ENCODE data around the gene GFI1B. TPM values are rescaled to one million over a fixed set of nuclear protein-coding genes. Genes with fewer than 3 reads are reported as not detected.

GFI1B gene
- total RNA-seq, 1 experiment from 2014 or later, result 0.79 TPM

DNA sequence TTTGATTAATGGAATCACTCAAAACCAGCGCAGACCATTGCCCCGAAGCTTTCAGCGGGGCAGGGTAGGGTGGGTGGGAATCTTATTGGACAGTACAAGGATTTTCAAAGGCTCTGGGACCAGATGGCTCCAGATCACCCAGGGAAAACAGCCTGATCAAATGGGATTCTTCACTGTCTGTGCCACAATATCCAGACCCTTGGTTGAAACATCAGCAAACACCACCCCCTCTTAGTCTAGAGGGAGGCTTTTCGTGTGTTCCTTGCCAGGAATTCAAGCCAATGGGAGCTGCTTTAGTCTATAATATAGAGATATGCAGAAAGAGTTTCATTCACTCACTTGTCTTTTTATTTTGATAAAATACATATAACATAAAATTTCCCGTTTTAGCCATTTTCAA, 1.7 kb downstream of the GFI1B start:
- H3K27me3 ChIP-seq (replicated peaks; ENCODE audit: control insufficient read depth, insufficient read depth, low read length), result no peaks in the 10 kb centered on the region
- H3K9me3 Mint-ChIP-seq (ENCODE audit: unreplicated experiment), result no peaks in the 10 kb centered on the region
- H3K4me3 Mint-ChIP-seq (ENCODE audit: unreplicated experiment), result no peak overlapping the region
- no peak for DNase-seq
- no peaks in the 10 kb centered on the region for H3K36me3 ChIP-seq (ENCODE audit: control insufficient read depth, insufficient read depth, low read length)
- TF ChIP-seq, protein P1, sequence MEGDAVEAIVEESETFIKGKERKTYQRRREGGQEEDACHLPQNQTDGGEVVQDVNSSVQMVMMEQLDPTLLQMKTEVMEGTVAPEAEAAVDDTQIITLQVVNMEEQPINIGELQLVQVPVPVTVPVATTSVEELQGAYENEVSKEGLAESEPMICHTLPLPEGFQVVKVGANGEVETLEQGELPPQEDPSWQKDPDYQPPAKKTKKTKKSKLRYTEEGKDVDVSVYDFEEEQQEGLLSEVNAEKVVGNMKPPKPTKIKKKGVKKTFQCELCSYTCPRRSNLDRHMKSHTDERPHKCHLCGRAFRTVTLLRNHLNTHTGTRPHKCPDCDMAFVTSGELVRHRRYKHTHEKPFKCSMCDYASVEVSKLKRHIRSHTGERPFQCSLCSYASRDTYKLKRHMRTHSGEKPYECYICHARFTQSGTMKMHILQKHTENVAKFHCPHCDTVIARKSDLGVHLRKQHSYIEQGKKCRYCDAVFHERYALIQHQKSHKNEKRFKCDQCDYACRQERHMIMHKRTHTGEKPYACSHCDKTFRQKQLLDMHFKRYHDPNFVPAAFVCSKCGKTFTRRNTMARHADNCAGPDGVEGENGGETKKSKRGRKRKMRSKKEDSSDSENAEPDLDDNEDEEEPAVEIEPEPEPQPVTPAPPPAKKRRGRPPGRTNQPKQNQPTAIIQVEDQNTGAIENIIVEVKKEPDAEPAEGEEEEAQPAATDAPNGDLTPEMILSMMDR (IDR thresholded peaks at IDR 0.05; ENCODE audit: insufficient read depth in 1 of 2, low read depth in 1 of 2, low read length in 1 of 2, severe bottlenecking in 1 of 2, unreplicated experiment in 1 of 2), result no peak
- BruUV-seq (replicated peaks), result no TSS peak
- peaks cover 14% of the 10 kb centered on the region for H3K4me1 Mint-ChIP-seq (ENCODE audit: low read depth, unreplicated experiment)
- no peaks in the 10 kb centered on the region for H3K9me3 ChIP-seq
- peaks cover 3% of the 10 kb centered on the region for H3K27me3 Mint-ChIP-seq (ENCODE audit: insufficient read depth, unreplicated experiment)
- H3K27ac Mint-ChIP-seq (ENCODE audit: unreplicated experiment), result no peak overlapping the region
- H3K4me3 ChIP-seq (ENCODE audit: low read depth, low read length), result no peak overlapping the region
- H3K36me3 Mint-ChIP-seq (ENCODE audit: insufficient read depth, unreplicated experiment), result no peaks in the 10 kb centered on the region
- CTCF ChIA-PET, result no interaction called here
- POLR2A ChIA-PET, result no interaction called here
- intact Hi-C loops (cut with micrococcal nuclease; ENCODE audit: unreplicated experiment), result no loop called here
- H3K4me1 ChIP-seq, result peaks cover 23% of the 10 kb centered on the region

- peak overlapping the region; percentile 40 for H3K4me3 Mint-ChIP-seq (ENCODE audit: unreplicated experiment)
- peaks cover 14% of the 10 kb centered on the region for H3K4me1 Mint-ChIP-seq (ENCODE audit: low read depth, unreplicated experiment)
- peaks cover 19% of the 10 kb centered on the region for H3K4me1 ChIP-seq
- H3K36me3 ChIP-seq (ENCODE audit: control insufficient read depth, insufficient read depth, low read length), result no peaks in the 10 kb centered on the region
- H3K9me3 ChIP-seq, result no peaks in the 10 kb centered on the region
- DNase-seq, result no peak
- intact Hi-C loops (cut with micrococcal nuclease; ENCODE audit: unreplicated experiment), result no loop called here
- H3K27me3 Mint-ChIP-seq (ENCODE audit: insufficient read depth, unreplicated experiment), result peaks cover 3% of the 10 kb centered on the region
- ChIA-PET POLR2A (interaction anchor here (0.7 kb wide), 2 partner anchors 38 to 48 kb away, joined by 8 to 13 read pairs; partner anchors contain the start of gene GTF3C5), CTCF (interaction anchor here (0.6 to 0.8 kb wide), 2 partner anchors 10 to 40 kb away, joined by 3 to 5 read pairs; no protein-coding TSS in a partner anchor)
- no peak overlapping the region for H3K4me3 ChIP-seq (ENCODE audit: low read depth, low read length)
- TF ChIP-seq, protein P1 (IDR thresholded peaks at IDR 0.05; ENCODE audit: insufficient read depth in 1 of 2, low read depth in 1 of 2, low read length in 1 of 2, severe bottlenecking in 1 of 2, unreplicated experiment in 1 of 2), result no peak
- H3K9me3 Mint-ChIP-seq (ENCODE audit: unreplicated experiment), result no peaks in the 10 kb centered on the region
- H3K27me3 ChIP-seq (replicated peaks; ENCODE audit: control insufficient read depth, insufficient read depth, low read length), result no peaks in the 10 kb centered on the region
- no TSS peak for BruUV-seq (replicated peaks)
- no peak overlapping the region for H3K27ac Mint-ChIP-seq (ENCODE audit: unreplicated experiment)
- no peaks in the 10 kb centered on the region for H3K36me3 Mint-ChIP-seq (ENCODE audit: insufficient read depth, unreplicated experiment)
Measured at GRCh38 chr9:132982458-132982857, 4.0 kb downstream of the GFI1B start.

DNA sequence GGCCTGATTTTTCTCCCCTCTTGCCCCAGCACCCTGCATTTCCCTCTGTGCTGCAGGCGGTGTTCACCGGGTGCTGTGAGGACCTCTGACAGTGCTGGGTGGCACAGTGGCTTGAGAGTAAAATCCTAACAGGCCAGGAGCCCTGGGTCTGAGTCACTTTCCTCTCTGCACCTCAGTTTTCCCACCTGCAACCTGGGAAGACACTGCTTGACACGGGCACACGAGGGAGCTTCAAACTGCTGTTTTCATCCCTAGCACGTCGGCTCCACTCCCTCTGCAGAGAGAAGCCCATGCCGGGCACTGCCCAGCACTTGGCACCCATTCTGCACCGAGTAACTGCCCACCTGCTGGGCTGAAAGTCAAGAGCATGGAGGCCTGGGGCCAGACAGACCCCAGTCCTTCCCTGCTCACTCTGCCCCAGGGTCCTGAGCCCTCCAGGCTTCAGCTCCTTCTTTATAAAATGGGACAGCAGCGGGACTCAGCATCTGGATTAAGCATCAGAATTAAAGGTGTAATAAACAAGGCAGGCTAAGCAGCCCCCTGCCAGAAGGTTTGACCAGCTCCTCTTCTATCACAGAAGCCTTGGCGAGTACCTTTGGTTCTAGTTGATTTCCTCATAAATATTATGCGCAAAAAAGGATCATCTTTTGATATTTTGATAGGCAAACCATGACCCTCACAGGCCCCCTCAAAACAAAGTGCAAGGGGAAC, 5.2 kb downstream of the GFI1B start:
- BruUV-seq (replicated peaks), result no TSS peak
- Histone ChIP-seq H3K4me1 (peaks cover 11% of the 10 kb centered on the region), H3K36me3 (ENCODE audit: control insufficient read depth, insufficient read depth, low read length) (no peaks in the 10 kb centered on the region), H3K4me3 (ENCODE audit: low read depth, low read length) (no peak overlapping the region), H3K27me3 (replicated peaks; ENCODE audit: control insufficient read depth, insufficient read depth, low read length) (no peaks in the 10 kb centered on the region), H3K9me3 (no peaks in the 10 kb centered on the region)
- Mint-ChIP-seq H3K9me3 (ENCODE audit: unreplicated experiment) (no peaks in the 10 kb centered on the region), H3K27ac (ENCODE audit: unreplicated experiment) (no peak overlapping the region), H3K27me3 (ENCODE audit: insufficient read depth, unreplicated experiment) (peaks cover 3% of the 10 kb centered on the region), H3K4me1 (ENCODE audit: low read depth, unreplicated experiment) (peaks cover 7% of the 10 kb centered on the region), H3K4me3 (ENCODE audit: unreplicated experiment) (no peak overlapping the region), H3K36me3 (ENCODE audit: insufficient read depth, unreplicated experiment) (no peaks in the 10 kb centered on the region)
- POLR2A ChIA-PET, result no interaction called here
- intact Hi-C loops (cut with micrococcal nuclease; ENCODE audit: unreplicated experiment), result no loop called here
- TF ChIP-seq, protein P1 (IDR thresholded peaks at IDR 0.05; ENCODE audit: insufficient read depth in 1 of 2, low read depth in 1 of 2, low read length in 1 of 2, severe bottlenecking in 1 of 2, unreplicated experiment in 1 of 2), result no peak
- CTCF ChIA-PET, result no interaction called here
- no peak for DNase-seq
